K562 treated with DMSO at 1 percent for 24 hours (cell line): ENCODE measurements around the gene TCIRG1. TPM values are rescaled to one million over a fixed set of nuclear protein-coding genes. Genes with fewer than 3 reads are reported as not detected.

Source experiments
- total RNA-seq: library from RNA; unstranded; fragments of 300-600 nt; gene quantifications from 2 replicates; pipeline ENCODE4 v1.2.3, GENCODE V29; 2022; ENCODE audit warnings: low read depth; ENCODE audit not compliant: insufficient read depth

Gene TCIRG1, protein sequence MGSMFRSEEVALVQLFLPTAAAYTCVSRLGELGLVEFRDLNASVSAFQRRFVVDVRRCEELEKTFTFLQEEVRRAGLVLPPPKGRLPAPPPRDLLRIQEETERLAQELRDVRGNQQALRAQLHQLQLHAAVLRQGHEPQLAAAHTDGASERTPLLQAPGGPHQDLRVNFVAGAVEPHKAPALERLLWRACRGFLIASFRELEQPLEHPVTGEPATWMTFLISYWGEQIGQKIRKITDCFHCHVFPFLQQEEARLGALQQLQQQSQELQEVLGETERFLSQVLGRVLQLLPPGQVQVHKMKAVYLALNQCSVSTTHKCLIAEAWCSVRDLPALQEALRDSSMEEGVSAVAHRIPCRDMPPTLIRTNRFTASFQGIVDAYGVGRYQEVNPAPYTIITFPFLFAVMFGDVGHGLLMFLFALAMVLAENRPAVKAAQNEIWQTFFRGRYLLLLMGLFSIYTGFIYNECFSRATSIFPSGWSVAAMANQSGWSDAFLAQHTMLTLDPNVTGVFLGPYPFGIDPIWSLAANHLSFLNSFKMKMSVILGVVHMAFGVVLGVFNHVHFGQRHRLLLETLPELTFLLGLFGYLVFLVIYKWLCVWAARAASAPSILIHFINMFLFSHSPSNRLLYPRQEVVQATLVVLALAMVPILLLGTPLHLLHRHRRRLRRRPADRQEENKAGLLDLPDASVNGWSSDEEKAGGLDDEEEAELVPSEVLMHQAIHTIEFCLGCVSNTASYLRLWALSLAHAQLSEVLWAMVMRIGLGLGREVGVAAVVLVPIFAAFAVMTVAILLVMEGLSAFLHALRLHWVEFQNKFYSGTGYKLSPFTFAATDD
- 110 and 131 TPM in 2 replicates for total RNA-seq

DNA sequence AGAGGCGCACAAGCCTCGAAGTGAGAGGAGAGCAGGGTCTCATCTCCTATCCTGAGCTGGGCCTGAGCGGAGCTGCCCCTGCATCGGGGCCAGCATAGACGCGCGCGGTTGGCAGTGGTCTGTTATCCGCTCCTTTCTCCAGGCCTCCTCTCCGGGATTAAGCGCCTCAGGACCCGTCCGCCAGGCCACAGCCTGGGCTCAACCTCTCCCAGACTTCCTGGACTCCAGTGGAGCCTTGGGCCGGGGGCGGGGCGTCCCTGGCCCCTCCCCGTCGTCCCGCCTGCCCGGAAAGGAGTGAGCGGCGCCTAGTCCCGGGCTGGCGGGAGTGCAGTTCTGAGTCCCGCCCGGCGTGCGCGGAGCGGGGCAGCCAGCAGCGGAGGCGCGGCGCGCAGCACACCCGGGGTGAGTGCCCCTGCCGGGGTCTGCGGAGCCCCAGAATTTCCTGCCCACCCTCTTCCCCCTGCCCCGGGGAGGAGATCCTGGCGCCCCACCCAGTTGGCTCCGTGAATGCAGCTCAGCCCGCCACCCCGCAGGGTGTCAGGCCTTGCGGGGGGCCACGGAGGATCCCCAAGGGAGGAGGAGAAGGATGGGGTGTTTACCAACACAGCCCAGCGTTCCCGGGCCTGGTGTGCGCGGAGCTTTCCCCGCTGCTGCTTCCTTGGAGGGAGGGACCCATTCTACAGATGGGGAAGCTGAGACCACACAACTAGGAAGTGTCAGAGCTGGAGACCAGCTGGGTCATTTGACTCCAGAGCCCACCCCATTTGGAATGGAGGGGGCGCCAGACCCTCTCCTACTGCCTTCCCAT lies at the start of gene TCIRG1:
TCIRG1 (plus strand) TSS at position 308 of the 808 bp plus-strand sequence. CDS start 2,247 bp downstream, outside the sequence.

DNA sequence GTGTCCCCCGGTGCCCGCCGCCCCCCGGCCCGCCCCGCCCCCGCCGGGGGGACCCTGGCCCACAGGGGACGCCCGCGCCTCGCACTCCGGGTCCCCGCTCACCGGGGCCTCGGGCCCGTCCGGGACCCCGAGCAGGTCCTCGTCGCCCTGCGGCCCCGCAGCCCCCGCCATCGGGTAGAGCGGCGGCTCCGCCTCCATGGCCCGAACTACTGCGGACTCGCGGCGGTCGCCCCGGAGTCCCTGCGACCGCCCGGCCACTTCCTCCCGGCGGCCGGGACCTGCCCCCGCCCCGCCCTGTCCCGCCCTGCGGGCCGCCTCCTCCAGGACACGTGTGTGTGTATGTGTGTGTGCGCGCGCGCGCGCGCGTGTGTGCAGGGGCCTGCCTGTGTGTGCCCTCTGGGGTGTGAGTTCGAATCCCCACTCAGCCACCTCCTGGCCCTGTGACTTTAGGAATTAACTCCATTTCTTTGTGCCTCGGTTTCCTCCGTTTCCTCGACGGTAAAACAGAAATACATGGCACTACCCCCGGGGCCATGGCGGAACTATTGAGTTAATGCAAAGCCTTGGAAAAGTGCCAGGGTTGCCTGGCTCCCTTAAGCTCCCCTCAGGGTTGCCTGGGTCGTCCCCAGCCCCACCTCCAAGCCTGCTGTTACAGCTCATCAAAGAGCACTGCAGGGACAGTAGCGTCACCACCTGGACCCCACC lies 34.8 kb upstream of the TCIRG1 start, which contains the start of gene UNC93B1:
UNC93B1 (minus strand) TSS at position 252 of the 705 bp plus-strand sequence; CDS start at position 198, 54 bp downstream.

DNA sequence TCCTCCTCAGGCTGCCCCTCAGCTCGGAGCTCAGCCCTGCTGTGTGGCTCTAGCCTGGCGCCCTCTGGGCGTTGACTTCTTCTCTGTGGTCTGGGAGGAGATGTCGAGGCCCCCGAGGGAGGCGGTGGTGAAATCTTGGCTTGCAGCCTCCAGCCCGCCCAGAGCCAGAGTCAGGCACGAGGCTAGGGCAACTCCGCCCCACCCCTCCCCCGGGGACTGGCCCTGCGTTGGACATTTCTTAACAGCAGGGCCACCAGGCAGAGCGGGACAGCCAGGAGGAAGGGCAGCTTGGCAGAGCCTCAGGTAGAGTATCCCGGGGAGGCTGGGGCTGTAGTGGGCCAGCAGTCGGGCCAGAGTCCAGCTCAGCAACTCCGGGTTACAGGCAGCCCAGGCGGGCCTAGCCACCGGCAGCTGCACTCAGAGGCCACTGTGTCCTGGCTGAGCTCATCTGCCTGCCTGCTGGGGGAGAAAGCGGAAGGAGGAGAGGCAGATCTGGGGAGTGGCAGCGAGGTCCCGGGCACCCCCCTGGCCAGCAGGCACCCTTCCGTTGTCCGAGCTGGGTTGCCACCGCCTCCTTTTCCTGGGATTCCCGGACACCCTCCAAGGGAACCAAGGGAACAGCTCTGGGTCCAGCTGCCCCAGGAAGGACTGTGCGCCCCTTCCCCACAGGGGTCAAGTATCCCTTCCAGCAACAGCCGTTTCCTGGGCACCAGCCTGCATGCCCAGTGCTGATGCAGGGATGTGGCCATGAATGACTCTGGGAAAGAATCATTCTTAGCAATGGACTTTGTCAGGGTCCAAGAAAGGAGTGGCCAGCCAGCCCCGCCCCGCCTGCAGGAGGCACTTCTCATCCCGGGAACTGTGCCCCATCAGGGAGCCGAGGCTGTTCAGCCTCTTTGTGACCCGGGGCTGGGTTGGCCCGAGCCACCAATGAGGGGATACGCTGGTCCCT lies 28.5 kb upstream of the TCIRG1 start, which contains the start of gene ALDH3B1:
ALDH3B1 (plus strand) TSS at position 238 of the 952 bp plus-strand sequence. CDS start 4,971 bp downstream, outside the sequence.

DNA sequence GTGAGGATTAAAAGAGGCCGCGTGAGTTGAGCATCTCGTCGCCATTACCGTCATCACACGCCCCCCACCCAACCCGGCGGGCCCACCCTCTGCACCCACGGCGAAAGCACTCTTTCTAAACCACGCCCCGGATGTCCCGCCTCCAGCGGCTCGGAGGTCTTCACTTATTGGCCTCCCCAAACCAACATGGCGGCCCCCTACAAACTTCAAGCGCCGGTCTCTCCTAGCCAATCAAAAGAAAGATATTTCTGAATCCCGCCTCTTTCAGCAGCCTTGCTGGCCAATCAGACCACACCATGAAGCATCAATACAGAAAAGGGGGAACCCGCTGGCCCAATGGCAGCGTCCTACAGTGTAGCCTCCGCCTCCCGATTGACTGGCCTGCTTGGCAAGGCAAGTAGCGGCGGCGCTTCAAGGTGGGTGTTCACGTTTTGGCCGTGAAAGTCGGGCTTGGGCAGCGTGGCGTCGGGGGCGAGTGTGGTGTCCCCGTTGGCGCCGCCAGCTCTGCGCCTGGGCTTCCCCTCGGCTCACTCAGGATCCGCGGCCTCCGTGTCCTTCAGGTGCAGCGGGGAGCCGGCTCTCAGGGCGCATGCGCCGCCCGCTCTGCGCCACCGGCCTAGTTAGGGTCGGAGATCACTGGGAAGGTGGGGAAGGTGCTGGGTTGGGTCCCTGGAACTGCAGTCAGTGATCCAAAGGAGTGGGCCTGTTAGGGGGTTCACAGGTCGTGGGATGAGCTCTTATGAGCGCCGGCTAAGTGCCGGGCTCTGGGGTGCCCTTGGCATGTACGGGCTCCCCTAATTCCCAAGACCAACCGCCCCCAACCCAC lies 8.3 kb upstream of the TCIRG1 start, which contains the start of gene NDUFS8:
NDUFS8 (plus strand) TSS at position 364 of the 826 bp plus-strand sequence. CDS start 1,471 bp downstream, outside the sequence.

Other genes with a start within 250 kb of the TCIRG1 start
- 8.1 and 9.4 TPM in 2 replicates for gene UNC93B1, start 34.9 kb upstream of the TCIRG1 start, total RNA-seq
- 1.5 and 1.6 TPM in 2 replicates for gene ALDH3B1, start 28.7 kb upstream of the TCIRG1 start, total RNA-seq
- gene NDUFS8, start 8.3 kb upstream of the TCIRG1 start, total RNA-seq, result 309 and 332 TPM in 2 replicates
- 35.2 and 40.8 TPM in 2 replicates for gene CHKA, start 82.4 kb downstream of the TCIRG1 start, total RNA-seq
- gene KMT5B, start 174.3 kb downstream of the TCIRG1 start, total RNA-seq, result 8.6 and 12.2 TPM in 2 replicates
- 60.9 and 72.3 TPM in 2 replicates for gene C11orf24, start 232.9 kb downstream of the TCIRG1 start, total RNA-seq